ENCODE results near the gene MYL12A.

DNA sequence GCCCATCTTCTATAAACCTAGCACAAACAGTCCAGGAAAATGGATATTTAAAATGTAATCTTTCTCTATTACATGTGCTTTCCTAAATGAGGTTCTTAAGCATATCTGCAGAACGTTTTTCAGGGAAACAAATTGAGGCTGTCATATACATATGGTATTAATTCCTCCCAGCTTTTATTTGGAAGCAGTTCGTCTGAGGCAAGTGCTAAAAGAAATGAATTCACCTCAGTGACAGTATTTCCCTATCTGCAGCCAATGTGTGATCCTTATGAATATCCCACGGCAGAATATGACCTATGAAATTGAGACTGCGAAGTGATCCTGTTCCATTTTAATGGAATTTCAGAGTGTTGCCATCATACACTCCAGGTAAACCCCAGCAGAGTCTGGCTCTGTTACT, 34.9 kb upstream of the MYL12A start:
- TF ChIP-seq, protein P1, sequence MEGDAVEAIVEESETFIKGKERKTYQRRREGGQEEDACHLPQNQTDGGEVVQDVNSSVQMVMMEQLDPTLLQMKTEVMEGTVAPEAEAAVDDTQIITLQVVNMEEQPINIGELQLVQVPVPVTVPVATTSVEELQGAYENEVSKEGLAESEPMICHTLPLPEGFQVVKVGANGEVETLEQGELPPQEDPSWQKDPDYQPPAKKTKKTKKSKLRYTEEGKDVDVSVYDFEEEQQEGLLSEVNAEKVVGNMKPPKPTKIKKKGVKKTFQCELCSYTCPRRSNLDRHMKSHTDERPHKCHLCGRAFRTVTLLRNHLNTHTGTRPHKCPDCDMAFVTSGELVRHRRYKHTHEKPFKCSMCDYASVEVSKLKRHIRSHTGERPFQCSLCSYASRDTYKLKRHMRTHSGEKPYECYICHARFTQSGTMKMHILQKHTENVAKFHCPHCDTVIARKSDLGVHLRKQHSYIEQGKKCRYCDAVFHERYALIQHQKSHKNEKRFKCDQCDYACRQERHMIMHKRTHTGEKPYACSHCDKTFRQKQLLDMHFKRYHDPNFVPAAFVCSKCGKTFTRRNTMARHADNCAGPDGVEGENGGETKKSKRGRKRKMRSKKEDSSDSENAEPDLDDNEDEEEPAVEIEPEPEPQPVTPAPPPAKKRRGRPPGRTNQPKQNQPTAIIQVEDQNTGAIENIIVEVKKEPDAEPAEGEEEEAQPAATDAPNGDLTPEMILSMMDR (IDR thresholded peaks at IDR 0.05 in 4 of 5, conservative IDR thresholded peaks at IDR 0.05 in 1 of 5): no peak
- TF ChIP-seq POLR2A (IDR thresholded peaks at IDR 0.05): no peak
